HG02759 (cell line): ENCODE results near the gene TGM4.

Experiments
- ATAC-seq: cut with Tn5 transposase; IDR thresholded peaks from one replicate; pipeline ENCODE4 v1.9.1; 2021; ENCODE audit warnings: mild to moderate bottlenecking, moderate library complexity; ENCODE audit not compliant: unreplicated experiment

TGM4 gene

DNA sequence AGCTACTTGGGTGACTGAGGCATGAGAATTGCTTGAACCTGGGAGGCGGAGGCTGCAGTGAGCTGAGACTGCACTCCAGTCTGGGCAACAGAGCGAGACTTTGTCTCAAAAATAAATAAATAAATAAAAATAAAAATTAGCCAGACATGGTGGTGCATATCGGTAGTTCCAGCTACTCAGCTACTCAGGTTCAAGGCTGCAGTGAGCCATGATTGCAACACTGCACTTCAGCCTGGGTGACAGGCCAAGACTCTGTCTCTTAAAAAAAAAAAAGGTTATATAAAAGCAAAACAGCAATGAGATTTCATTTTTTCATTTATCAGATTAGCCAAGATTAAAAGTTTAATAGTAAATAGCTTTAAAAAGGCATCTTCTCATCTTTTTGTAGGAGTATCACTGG lies 2.9 kb downstream of the TGM4 start:
- no peak for ATAC-seq

DNA sequence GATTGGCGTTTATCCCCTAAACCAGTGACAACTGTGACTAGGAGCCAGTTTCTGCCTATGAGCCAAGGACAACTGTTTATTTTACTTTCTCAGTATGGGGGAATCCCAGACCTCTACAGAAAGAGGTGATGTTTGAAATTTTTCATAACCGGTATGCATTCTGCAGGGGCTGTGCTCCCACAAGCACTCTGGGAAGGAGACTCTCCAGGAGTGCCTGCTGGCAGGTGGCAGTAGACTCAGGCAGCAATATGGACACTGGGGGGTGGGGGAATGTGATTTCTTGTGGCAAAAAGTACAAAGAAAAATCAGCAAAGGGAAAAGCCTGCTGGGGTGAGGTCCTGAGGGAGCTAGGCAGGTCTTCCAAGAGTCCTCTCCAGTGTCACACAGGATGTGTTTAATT lies 5.9 kb downstream of the TGM4 start:
- no peak for ATAC-seq

DNA sequence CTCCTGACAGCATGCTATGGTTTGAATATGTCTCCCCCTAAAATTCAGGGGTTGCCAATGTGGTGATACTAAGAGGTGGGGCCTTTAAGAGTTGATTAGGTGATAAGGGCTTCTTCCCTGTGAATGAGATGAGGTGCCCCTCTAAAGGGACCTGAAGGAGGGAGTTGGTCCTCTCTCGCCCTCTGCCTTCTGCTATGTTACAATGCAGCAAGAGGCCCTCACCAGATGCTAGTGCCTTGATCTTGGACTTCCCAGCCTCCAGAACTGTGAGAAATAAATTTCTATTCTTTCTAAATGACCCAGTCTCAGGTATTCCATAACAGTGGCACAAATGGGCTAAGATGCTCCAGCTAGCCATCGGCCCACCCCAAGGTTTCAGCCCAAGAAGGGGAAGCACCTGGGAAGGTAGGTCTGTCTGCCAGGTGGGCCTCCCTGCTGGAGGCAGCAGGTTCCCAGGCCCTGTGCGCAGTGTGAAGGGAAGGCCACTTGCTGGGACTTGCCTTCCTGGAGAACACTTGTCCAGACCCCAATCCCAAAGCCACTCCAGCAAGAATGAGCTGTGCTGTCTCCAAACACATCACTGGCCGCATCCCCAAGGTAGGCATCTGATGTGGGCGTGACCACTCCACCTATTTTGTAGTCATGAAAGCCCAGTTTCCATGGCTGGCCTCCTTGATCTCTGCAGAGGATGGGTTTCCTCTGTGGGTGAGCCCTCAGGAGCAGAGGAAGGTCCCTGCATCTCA lies 9.0 kb downstream of the TGM4 start:
- no peak for ATAC-seq

DNA sequence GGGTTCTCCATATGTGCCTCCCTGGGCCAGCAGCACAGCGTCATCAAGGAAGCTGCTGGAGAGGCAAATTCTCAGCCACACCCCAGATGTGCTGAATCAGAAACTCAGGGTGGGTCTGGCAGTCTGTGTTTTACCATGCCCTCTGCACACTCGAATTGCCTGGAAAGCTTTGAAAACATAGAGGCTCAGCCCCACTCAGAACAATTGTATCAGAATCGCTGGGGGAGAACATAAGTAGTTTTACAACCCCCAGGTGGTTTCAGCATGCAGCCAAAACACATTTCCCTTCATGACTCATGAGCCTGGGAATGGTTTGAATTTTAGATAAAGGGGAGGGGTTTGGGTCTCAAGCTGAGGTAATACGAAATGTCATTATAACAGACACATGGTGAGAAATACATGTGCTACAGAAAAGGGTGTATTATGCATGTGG lies 9.6 kb downstream of the TGM4 start:
- no peak for ATAC-seq

DNA sequence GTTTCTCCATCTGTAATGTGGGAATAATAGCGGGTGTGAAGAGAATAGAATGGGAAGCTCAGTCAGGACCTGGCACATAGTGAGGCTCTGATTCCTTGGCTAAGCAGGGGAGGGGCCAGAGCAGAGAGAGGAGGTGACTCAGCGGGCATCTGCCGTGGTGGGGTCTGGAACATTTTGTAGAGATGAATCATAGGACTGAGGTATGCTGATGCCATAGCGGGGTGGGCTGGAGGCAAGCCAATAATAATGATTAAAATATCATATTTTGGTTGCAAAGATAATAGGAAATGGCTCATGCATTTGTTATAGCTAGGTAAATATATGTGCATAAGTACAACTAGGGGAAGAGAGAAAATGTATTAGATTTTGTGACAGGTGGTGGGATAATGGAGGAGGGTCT lies 11.2 kb downstream of the TGM4 start:
- ATAC-seq = no peak

DNA sequence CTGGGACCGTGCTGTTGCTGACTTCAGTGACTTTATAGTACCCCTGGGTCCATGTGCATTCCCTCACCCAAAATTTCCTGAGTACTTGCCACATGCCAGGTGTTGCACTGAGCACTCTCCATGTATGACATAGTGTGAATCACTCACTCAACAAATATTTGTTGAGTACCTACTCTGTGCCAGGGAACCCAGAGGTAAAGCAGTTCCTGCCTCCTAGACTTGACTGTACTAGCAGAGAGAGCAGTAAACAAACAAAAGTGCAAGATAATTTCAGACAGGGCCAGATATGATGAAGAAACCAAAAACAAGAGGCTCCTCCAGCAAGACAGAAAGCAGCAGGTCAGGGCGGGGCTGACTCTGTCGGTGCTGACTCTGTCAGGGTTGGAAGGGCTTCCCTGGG lies 12.2 kb downstream of the TGM4 start:
- no peak for ATAC-seq

DNA sequence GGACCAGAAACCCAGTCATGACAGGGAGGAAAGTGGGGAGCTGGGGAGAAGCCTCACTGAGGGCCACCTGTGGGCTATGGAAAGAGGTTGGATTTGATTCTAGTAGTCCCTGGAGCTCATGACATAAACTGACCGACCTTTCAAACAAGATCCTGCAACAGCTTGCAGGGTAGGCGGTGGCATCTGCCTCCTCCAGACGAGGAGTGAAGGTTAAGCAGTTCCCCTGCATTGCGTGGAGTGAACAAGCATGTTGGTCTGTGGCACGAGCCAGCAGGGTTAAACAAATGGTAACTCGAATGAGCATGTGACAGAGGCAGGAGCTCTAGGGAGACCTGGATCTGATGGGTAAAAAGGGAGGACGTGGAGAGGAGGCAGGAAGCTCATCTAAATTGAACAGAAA lies 12.7 kb downstream of the TGM4 start:
- no peak for ATAC-seq

DNA sequence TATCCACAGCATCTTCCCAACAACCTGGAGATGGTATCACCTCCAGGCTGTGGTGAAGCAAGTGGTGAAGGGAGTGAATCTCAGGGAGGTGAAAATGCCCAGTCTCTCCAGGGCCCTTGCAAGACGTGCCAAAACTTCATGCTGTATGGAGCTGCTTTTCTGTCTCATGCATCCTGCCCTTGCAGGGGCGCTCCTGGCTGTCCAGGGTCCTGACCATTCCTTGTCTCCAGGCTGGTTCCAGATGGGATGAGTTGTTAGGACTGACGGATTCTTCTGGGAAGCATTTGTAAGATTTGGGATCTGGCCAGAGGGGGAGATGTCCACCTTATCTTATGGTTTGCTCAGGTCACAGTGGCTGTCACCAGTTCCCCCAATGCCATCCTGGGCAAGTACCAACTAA lies 15.8 kb downstream of the TGM4 start:
- no peak for ATAC-seq

DNA sequence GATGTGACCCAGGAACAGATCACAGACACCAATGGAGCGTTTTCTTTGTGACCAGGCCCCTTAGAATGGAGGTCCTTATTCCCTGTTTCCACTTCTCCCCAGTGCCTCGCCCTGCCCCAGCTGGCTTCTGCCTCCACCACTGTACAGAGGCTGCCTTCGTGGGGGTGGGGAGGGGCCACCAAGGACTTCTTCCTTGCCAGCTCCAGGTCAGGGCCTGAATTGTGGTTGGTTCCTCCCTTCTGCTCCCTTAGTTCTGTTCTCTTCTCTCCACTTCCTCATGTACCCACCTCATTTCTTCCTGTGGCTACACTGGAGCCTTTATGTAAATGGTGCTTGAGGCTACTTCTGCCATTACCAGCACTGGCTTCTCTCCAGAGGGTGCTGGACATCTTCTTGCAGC lies 16.4 kb downstream of the TGM4 start:
- no peak for ATAC-seq

DNA sequence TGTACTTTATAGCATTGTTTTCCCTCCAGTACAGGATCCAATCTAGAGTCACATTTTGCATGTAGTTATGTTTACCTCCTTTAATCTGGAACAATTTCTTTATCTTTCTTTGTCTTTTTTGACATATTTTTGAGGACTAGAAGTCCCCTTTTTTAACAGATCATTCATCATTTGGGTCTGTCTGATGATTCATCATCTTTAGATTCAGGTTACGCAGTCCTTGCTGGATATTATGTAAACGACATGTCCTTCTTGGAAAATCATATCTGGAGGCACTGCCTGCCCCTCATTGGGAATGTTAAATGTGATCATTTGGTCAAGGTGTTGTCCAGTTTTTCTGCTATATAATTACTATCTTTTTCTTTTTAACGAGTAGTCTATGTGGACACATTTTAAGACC lies 18.3 kb downstream of the TGM4 start:
- no peak for ATAC-seq

DNA sequence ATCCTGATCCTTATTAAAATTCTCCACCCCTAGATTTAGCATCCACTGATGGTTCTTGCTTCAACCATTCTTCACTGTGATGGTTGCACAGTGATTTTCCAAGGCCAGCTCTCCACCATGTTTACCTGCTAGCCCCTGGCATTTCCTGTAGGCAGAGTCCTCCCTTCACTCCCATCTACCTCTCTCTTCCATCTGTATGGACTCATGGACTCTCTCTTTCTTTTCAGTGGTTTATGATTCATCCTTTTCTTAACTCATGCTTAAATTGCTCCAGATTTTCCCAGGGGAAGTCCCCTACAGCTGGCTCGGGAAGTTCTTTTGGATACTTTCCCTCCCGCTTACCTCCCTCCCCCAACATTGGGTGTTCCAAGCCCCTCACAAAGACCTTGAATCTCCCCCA lies 18.7 kb downstream of the TGM4 start:
- no peak for ATAC-seq

DNA sequence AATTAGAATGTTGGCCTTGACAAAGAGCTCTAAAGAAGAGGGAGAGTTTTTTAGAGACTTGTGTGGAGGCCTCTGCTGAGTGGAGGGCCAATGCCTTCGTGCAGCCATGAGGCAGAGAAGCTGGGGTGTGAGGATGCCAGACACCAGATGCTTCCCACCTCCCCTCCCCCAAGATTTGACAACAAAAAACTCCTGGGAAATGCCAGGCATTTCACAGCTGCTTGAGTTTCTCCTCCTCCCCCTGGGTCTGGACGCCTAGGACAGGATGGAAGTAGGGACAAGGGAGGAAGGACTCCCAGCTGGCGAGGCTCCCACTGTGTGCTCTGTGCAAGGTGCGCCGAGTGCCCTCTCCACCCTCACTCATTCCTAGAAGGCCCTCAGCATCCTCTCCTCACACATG lies 20.1 kb downstream of the TGM4 start:
- ATAC-seq = no peak

DNA sequence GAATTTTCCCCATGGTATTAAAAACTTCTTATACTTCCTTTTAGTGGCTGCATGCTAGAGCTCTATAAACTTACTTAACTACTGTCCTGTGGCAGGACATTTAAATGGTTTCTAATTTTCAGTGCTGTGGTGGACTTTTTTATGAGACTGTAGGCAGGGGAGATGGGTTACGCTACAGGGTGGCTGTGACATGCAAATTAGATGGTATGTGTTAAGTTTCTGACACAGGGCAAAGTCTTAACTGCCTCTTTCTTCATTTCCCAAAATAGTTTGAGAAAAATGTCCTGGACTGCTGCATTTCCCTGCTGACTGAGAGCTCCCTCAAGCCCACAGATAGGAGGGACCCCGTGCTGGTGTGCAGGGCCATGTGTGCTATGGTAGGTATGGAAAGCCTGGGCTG lies 22.0 kb downstream of the TGM4 start:
- no peak for ATAC-seq

DNA sequence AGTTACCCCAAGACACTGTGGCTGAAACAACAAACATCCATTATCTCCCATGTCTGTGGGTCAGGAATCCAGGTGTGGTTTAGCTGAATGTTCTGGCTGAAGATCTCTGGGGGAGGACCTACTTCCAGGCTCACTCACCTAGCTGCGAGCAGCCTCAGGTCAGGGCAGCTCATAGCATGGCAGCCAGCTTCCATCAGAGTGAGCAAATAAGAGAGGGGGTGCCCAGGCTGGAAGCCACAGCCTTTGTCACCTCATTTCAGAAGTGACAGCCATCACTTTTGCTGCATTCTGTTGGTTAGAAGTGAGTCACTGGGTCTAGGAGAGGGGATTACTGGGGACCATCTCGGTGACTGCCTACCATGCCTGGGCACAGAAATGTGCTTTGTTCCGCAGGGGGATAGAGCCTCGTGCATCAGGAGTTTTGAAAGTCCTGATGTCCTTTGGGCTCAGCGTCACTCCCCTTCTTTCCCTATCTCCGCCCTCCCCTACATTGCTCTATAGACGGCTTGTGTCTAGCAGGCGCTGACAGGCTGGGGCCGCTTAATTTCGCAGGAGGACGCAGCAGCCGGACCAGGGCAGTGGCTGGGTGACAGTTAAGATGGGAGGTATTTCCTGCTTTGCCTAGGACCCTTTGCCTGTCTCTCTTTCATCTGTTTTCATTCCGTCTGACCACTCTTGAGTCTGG lies 25.4 kb downstream of the TGM4 start:
- ATAC-seq = no peak

DNA sequence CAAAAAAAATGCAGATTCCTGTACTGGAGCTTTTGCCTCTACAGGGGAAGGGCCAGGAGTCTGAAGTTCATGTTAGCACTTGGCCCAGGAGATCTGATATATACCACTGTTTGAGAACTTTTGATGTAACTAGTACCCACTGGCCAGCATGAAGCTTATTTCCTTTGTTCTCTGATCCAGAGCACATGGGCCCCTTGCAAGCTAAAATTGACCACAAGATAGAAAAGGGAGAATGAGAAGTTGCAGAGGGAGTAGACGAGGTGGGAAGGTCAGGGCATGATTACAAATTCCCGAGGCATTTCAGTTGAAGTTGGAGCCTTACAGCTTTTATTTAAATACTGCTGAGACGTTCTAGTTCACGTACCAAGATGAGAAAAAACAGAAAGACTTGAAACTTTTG lies 28.2 kb downstream of the TGM4 start:
- no peak for ATAC-seq

DNA sequence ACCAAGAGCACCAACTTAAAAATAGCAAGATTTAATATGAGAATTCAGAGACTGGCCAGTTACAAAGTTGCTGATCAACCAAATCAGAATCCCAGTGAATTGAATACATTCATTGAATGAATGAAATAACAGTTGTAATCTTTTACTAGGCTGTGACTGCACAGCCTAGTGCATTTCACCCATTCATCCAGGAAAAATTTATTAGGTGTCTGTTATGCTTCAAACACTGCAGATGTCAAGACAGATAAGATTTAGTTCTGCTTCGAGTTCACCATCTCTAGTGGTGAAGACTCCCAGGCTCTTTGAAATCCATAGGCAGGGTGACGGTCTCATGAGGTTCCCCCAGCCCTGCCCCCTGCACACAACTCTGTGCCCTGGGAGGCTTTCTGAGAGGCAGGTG lies 28.9 kb downstream of the TGM4 start:
- ATAC-seq = no peak

DNA sequence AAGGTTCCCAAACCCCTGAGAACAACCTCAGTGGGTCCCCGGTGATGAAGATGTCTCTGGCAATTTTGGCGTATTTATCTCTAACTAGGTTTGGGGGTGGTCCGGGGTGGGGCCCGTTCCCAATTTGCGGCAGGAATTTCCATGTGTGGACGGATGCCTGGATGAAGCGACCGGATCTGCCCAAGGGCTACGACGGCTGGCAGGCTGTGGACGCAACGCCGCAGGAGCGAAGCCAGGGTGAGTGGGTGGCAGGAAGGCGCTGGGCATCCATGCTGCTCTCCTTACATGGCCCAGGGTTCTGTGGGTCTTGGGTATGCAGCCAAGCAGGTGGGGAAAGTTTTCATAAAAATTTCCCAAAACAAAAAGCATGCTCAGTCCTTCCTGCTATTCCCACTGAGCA lies 29.3 kb downstream of the TGM4 start:
- ATAC-seq = no peak

DNA sequence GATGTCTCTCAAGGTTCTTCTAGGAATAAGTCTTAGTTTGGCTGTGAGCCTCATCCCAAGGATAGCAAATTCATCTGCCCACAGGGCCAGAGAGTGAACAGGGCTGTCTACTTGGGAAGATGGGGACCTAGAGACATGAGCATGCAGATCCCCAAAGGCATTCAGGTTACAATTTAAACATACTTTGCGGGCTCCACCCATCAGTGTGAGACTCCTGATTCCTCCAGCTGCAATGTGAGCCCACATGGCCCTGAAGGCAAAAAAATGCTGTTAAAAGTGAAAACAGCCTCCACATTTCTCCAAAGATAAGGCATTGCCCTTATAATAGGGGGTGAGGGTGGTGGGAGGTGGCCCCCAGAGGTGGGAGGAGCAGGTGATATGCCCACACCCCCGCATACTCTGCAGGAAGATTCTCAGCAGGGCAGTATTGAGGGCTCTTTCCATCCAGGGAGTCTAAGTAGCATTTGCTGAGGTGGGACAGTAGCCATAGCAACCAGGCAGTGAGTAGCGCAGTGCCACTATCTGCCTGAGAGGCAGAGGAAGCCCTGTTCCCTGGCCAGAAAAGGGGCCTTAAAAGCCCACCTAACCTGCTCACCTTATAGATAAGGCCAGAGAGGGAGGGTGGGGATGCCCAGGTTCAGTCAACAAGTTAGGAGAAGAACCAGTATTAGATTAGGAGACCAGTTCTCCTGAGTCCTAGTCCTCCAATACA lies 31.2 kb downstream of the TGM4 start:
- no peak for ATAC-seq

DNA sequence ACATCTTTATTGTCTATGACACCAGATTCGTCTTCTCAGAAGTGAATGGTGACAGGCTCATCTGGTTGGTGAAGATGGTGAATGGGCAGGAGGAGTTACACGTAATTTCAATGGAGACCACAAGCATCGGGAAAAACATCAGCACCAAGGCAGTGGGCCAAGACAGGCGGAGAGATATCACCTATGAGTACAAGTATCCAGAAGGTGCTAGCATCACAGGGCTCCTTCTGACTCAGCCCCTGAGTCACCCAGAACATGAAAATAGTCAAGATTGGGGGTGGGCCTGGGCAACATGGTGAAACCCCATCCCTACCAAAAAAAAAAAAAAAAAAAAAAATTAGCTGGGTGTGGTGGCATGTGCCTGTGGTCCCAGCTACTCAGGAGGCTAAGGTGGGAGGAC lies 32.6 kb downstream of the TGM4 start:
- no peak for ATAC-seq

DNA sequence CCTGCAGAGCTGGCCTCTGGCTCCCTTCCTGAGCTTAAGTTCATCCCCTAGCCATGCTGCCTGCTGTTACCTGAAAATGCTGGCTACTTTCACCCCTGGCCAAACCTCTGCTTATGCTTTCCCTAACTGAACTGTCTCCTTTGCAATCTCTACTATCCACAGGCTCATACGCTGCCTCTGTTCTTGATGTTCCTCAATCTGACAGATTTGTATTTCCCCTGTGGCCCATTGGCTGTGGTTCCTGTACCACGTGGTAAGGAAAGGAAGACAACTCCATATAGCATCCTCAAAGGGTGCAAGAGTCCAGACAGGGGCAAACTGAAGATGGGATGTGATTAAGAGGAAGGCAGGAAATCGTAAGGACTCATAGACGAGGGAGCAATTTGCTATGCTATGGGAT lies 33.2 kb downstream of the TGM4 start:
- no peak for ATAC-seq

DNA sequence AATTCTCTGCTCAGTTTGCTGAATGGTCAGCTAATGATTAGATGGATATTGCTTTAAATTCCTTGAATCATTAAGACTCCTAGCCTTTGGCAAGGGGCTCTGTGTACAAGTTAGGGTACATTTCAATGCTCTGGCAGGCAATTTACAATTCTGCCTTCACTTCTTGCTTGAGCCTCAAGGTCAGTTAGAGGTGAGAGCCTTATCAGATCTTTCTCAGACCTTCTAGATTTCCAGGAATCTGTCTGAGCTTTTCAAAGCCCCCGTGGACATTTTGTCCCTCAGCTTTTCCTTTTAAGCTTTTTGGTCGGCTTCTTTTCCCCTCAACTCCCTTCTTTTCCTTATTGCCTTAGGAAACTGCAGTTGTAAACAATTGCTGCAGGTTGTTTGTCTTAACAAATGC lies 34.7 kb downstream of the TGM4 start:
- no peak for ATAC-seq

DNA sequence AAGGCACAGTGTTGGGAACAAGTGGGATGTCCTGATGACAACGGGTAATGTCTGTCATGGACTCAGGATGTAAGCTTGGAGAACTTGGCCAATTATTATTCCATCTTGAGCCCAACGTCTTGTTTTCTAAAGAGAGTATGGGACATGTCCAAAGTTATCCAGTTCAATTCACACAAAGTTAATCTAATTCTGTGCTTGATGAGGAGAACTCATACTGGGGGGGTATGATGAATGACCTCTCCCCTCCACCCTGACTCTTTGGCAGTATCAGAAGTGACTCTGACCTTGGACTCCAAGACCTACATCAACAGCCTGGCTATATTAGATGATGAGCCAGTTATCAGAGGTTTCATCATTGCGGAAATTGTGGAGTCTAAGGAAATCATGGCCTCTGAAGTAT lies 36.3 kb downstream of the TGM4 start:
- no peak for ATAC-seq
